ENCODE data around the gene PRKCH.

- TF ChIP-seq KLF16 (tag by site-specific recombination; IDR thresholded peaks at IDR 0.05) = no peak
- no peak for TF ChIP-seq CTCF (tag by site-specific recombination; IDR thresholded peaks at IDR 0.05)
- no peak for TF ChIP-seq ZBTB49 (tag by site-specific recombination; IDR thresholded peaks at IDR 0.05; ENCODE audit: low read depth)
Measured at GRCh38 chr14:61565836-61566536, 244.6 kb downstream of the PRKCH start.
